BLaER1 (cell line): ENCODE data around the gene DPH2.
A peak's percentile ranks its signal among the peaks of the same experiment; 100 is the strongest.

Source experiments
- H3K27ac ChIP-seq: shearing (Covaris generic); formaldehyde crosslinking; 2 replicates; pipeline ENCODE4 v1.8.1; 2022
- H3K27me3 ChIP-seq: shearing (Covaris generic); formaldehyde crosslinking; 2 replicates; pipeline ENCODE4 v1.8.1; 2022
- H3K36me3 ChIP-seq: shearing (Covaris generic); formaldehyde crosslinking; 2 replicates; pipeline ENCODE4 v1.8.1; 2022
- H3K4me1 ChIP-seq: shearing (Covaris generic); formaldehyde crosslinking; 2 replicates; pipeline ENCODE4 v1.8.1; 2022
- H3K4me2 ChIP-seq: shearing (Covaris generic); formaldehyde crosslinking; 2 replicates; pipeline ENCODE4 v1.8.1; 2022
- H3K4me3 ChIP-seq: shearing (Covaris generic); formaldehyde crosslinking; 2 replicates; pipeline ENCODE4 v1.8.1; 2022
- H3K9ac ChIP-seq: shearing (Covaris generic); formaldehyde crosslinking; 2 replicates; pipeline ENCODE4 v1.8.1; 2022
- H3K9me3 ChIP-seq: shearing (Covaris generic); formaldehyde crosslinking; 2 replicates; pipeline ENCODE4 v1.8.1; 2022
- H4K20me1 ChIP-seq: shearing (Covaris generic); formaldehyde crosslinking; 2 replicates; pipeline ENCODE4 v1.8.1; 2022
- Cebpa-rat ChIP-seq: shearing (Covaris generic); IDR thresholded peaks from 2 replicates; pipeline ENCODE4 v1.8.1; 2022

The DPH2 gene, protein sequence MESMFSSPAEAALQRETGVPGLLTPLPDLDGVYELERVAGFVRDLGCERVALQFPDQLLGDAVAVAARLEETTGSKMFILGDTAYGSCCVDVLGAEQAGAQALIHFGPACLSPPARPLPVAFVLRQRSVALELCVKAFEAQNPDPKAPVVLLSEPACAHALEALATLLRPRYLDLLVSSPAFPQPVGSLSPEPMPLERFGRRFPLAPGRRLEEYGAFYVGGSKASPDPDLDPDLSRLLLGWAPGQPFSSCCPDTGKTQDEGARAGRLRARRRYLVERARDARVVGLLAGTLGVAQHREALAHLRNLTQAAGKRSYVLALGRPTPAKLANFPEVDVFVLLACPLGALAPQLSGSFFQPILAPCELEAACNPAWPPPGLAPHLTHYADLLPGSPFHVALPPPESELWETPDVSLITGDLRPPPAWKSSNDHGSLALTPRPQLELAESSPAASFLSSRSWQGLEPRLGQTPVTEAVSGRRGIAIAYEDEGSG

DNA sequence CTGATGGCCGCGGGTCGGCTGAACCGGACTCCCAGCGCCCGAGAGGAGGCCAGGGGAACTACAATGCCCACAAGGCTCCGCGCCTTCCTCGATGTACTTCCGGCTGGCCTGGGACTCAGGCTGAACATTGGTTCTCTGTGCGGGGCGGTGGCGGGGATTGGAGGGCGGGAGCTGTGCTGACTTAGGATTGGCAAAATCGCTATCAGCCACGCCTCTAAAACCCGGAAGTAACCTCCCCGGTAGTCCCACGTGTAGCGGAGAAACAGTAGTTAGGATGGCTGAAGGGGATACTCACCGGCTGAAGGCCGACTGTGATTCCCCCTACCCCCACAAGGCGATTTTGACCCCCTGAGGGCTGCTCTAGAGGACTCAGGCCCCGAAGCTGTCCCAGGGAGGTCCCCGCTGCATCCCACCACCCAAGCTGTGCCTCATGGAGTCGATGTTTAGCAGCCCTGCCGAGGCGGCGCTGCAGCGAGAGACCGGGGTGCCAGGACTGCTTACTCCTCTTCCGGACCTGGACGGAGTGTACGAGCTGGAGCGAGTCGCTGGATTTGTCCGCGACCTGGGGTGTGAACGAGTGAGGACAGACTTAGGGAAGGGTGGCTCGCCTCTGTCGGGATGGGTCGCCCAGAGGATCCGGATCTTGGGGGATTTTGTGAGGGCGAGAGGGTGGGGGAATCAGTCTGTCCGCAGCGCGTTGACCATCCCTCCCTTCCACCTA is at the start of gene DPH2:
Gene DPH2 (plus strand): TSS at position 265 of the 721 bp plus-strand sequence. CDS start 166 bp downstream, at position 431.
- TF ChIP-seq Cebpa-rat, result no peak
- peak within 1 kb of the TSS; percentile 100 for H3K4me2 ChIP-seq
- no peaks in the 10 kb centered on the region for H3K27me3 ChIP-seq
- peak within 1 kb of the TSS; percentile 94 for H3K4me3 ChIP-seq
- H3K9me3 ChIP-seq, result no peaks in the 10 kb centered on the region
- H3K36me3 ChIP-seq, result peaks cover 53% of the 10 kb centered on the region
- H3K4me1 ChIP-seq, result peaks cover 23% of the 10 kb centered on the region
- H3K9ac ChIP-seq, result peak within 1 kb of the TSS; percentile 87
- peak within 1 kb of the TSS; percentile 78 for H3K27ac ChIP-seq
- H4K20me1 ChIP-seq, result peaks cover 19% of the 10 kb centered on the region; the same call in 1 of the 2 replicates

DNA sequence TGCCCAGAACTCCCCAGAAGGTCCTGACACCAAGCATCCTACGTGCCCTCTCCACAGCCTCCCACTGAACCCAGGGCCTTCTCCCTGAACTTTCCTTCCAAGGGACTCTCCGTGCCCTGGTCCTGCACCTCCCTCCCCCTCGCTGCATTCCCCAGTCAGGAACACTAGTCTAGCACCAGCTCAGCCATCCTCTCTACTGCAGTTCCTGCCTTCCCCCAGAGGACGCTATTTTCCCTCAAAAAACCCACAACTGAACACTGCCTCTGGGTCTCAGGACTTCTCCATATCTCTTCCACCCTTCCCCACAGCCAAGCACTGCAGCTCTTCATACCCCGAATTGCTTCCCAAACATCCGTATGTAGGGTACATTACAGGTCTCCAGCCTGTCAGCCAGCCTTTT is 48.8 kb upstream of the DPH2 start:
- Histone ChIP-seq H3K36me3 (peaks cover 41% of the 10 kb centered on the region), H3K9ac (no peak overlapping the region), H3K4me3 (no peak overlapping the region), H3K27ac (no peak overlapping the region), H3K4me1 (no peaks in the 10 kb centered on the region), H4K20me1 (no peaks in the 10 kb centered on the region), H3K4me2 (no peak overlapping the region), H3K27me3 (no peaks in the 10 kb centered on the region), H3K9me3 (no peaks in the 10 kb centered on the region)
- TF ChIP-seq Cebpa-rat, result no peak

DNA sequence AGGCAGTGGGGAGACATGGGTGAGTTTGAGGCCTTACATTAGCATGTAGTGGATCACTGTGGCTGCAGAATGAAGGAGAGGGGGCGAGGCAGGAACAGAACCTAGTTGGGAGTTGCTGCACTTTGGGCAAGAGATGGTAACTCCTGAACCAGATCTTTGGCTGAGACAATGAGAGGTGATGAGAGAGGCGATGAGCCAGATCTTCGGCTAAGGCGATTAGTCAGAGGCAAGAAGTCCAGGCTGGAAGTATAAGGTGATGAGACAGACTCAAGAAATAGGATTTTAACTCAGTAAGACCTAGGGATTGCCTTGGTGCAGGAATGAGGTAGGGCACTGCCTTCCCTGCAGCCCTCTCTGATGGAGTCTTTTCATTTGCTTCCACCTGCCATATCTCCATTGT is 45.3 kb upstream of the DPH2 start:
- TF ChIP-seq Cebpa-rat, result no peak
- H3K27ac ChIP-seq, result no peak overlapping the region
- no peak overlapping the region for H3K4me3 ChIP-seq
- no peaks in the 10 kb centered on the region for H3K27me3 ChIP-seq
- no peaks in the 10 kb centered on the region for H3K4me1 ChIP-seq
- peaks cover 53% of the 10 kb centered on the region for H3K36me3 ChIP-seq
- H3K9ac ChIP-seq, result no peak overlapping the region
- H3K4me2 ChIP-seq, result no peak overlapping the region
- no peaks in the 10 kb centered on the region for H3K9me3 ChIP-seq
- H4K20me1 ChIP-seq, result no peaks in the 10 kb centered on the region

DNA sequence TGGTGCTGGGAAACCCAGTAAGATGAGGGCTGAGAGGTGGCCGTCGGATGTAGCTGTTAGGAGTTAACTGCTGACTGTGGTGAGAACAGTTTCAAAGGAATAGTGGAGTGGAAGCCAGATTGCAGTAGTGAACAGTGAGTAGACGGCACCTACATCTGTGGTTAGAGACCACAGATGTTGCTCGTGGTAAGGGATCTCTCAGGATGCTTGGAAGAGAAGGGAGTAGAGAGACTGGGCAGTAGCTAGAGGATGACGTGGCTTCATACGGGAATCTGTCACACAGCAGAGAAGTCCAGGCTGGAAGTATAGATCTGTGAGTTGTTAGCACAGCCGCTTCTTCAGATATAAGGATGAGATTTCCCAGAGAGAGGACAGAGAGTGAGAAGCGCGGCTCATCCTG is 44.0 kb upstream of the DPH2 start:
- no peak for TF ChIP-seq Cebpa-rat
- H3K36me3 ChIP-seq, result peaks cover 63% of the 10 kb centered on the region
- no peak overlapping the region for H3K4me2 ChIP-seq
- no peaks in the 10 kb centered on the region for H3K9me3 ChIP-seq
- H3K9ac ChIP-seq, result no peak overlapping the region
- H3K4me3 ChIP-seq, result no peak overlapping the region
- H3K4me1 ChIP-seq, result no peaks in the 10 kb centered on the region
- no peaks in the 10 kb centered on the region for H3K27me3 ChIP-seq
- H3K27ac ChIP-seq, result no peak overlapping the region
- H4K20me1 ChIP-seq, result no peaks in the 10 kb centered on the region

DNA sequence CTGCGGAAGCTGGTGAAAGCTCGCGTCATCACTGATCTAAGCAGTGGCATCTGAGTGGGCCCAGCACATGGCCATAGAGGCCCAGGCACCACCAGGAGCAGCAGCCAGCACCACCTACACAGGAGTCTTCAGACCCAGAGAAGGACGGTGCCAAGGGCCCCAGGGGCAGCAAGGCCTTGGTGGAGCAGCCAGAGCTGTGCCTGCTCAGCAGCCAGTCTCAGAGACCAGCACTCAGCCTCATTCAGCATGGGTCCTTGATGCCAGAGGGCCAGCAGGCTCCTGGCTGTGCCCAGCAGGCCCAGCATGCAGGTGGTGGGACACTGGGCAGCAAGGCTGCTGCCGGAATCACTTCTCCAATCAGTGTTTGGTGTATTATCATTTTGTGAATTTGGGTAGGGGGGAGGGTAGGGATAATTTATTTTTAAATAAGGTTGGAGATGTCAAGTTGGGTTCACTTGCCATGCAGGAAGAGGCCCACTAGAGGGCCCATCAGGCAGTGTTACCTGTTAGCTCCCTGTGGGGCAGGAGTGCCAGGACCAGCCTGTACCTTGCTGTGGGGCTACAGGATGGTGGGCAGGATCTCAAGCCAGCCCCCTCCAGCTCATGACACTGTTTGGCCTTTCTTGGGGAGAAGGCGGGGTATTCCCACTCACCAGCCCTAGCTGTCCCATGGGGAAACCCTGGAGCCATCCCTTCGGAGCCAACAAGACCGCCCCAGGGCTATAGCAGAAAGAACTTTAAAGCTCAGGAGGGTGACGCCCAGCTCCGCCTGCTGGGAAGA is 39.5 kb upstream of the DPH2 start:
- TF ChIP-seq Cebpa-rat, result no peak
- Histone ChIP-seq H4K20me1 (peaks cover 19% of the 10 kb centered on the region), H3K27ac (no peak overlapping the region), H3K4me3 (no peak overlapping the region), H3K4me1 (peaks cover 36% of the 10 kb centered on the region), H3K4me2 (no peak overlapping the region), H3K9ac (no peak overlapping the region), H3K9me3 (no peaks in the 10 kb centered on the region), H3K27me3 (peaks cover 35% of the 10 kb centered on the region), H3K36me3 (peaks cover 29% of the 10 kb centered on the region)

DNA sequence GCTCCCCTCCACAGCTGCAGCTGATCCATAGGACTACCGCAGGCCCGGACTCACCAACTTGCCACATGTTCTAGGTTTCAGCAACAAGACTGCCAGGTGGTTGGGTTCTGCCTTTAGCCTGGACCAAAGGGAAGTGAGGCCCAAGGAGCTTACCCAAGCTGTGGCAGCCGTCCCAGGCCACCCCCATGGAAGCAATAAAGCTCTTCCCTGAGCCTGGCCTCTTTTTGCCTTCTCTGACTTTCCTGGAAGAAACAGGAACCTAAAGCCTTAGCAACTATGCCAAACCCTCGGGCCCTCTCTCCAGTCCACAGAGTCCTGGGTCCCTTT is 38.9 kb upstream of the DPH2 start:
- Histone ChIP-seq H4K20me1 (peaks cover 24% of the 10 kb centered on the region), H3K4me1 (peaks cover 39% of the 10 kb centered on the region), H3K27me3 (peaks cover 41% of the 10 kb centered on the region), H3K9ac (no peak overlapping the region), H3K27ac (no peak overlapping the region), H3K36me3 (peaks cover 23% of the 10 kb centered on the region), H3K9me3 (no peaks in the 10 kb centered on the region), H3K4me3 (no peak overlapping the region), H3K4me2 (no peak overlapping the region)
- no peak for TF ChIP-seq Cebpa-rat

DNA sequence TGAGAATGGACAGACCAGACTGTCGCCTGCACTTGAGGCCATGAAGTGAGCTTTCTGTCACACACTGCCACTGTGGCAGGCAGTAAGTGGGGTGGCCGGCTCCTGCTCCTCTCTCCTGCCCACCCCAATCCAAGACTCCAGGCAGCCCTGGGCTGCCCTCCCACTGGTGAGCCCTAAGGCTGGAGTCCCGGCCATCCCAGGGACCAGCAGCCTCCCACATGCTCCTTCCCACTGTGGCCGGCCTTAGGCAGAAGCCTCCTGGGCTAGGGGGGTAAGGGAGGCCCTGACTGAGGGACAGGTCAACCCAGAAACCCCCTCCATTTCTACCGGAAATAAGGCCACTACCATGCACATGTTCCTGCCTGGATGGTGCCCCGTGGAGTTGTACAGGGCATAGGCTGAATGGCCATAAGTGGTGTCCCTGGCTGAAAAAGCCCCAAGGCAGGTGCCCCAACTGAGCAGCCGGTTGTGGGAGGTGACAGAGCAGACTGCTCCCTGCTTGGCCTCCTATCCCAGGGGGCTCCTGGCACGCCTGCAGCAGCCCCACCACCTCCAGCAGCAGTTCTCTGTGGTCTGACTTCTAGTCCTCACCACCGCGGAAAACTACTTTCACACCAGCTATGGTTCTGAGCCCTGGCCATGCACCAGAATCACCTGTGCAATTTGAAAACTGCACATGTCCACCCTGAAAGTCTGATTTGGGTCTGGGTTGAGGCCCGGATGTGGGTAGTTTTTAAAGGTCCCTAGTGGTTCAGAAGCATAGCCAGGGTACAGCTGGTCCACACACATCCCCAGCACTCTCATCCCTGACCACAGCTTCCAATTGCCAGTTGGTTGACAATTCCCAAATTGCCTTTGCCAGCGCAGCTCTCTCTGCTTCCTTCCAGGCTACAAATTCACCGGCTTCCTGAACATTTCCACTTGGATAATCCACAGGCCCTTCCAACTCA is 37.8 kb upstream of the DPH2 start:
- Histone ChIP-seq H3K4me3 (no peak overlapping the region), H3K27ac (no peak overlapping the region; the same call in 1 of the 2 replicates), H3K9me3 (no peaks in the 10 kb centered on the region), H3K9ac (no peak overlapping the region; the same call in 1 of the 2 replicates), H3K4me1 (peaks cover 47% of the 10 kb centered on the region), H3K4me2 (peak overlapping the region; percentile 71), H3K27me3 (peaks cover 51% of the 10 kb centered on the region), H3K36me3 (peaks cover 16% of the 10 kb centered on the region), H4K20me1 (peaks cover 32% of the 10 kb centered on the region)
- no peak for TF ChIP-seq Cebpa-rat

DNA sequence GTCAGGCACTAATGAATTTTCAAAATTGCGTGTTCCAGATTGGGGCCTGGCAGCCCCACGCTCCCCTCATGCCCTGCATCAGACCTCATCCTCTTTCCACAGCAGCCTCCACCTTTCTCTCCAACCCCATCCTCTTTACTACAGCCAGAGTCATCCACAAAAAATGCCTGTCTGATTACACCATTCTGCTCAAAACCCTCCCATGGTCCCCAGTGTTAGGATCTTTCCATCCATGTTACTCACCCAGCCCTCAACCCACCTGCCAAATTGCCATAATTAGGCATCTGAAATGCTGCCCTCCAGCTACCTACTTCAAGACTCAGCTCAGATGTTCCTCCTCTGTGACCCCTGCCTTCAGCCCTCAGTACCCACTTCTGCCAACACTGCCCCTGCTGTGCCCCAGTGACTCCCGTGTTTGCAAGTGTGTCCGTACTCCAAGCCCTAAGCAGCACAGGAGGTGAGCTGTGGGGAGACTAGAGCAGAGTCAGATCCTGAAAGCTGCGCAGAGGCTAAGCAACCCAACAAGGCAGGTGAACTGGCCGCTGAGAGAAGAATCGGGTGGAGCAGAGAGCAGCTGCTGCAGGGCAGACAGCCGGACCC is 36.9 kb upstream of the DPH2 start:
- TF ChIP-seq Cebpa-rat, result no peak
- H3K36me3 ChIP-seq, result peaks cover 22% of the 10 kb centered on the region
- H3K27ac ChIP-seq, result no peak overlapping the region
- no peaks in the 10 kb centered on the region for H3K9me3 ChIP-seq
- peaks cover 60% of the 10 kb centered on the region for H3K27me3 ChIP-seq
- peak overlapping the region; percentile 71 for H3K4me2 ChIP-seq
- peaks cover 47% of the 10 kb centered on the region for H3K4me1 ChIP-seq
- H4K20me1 ChIP-seq, result peaks cover 41% of the 10 kb centered on the region
- H3K9ac ChIP-seq, result no peak overlapping the region
- no peak overlapping the region for H3K4me3 ChIP-seq
